Neural cell (in vitro differentiated cells): ENCODE data around the gene NPLOC4.

Experiments used
- EP300 ChIP-seq: fragments of 450-650 bp; conservative IDR thresholded peaks from 2 replicates; pipeline ENCODE4 v1.6.1; 2014; ENCODE audit warnings: antibody characterized with exemption, mild to moderate bottlenecking, moderate library complexity; ENCODE audit not compliant: poor library complexity, severe bottlenecking
- EZH2 ChIP-seq: fragments of 200-600, 300-800 bp; shearing (Covaris generic), sonication (generic); IDR thresholded peaks from 2 replicates; pipeline ENCODE4 v1.6.1; 2014; ENCODE audit warnings: antibody characterized with exemption, low read length, borderline replicate concordance, mild to moderate bottlenecking; ENCODE audit not compliant: insufficient read depth, poor library complexity, severe bottlenecking
- MXI1 ChIP-seq: fragments of 450-650 bp; conservative IDR thresholded peaks from 2 replicates; pipeline ENCODE4 v1.6.1; 2014; ENCODE audit warnings: antibody characterized with exemption, mild to moderate bottlenecking; ENCODE audit not compliant: poor library complexity, severe bottlenecking
- POLR2AphosphoS5 ChIP-seq: IDR thresholded peaks from 2 replicates; pipeline ENCODE4 v1.6.1; 2012
- RAD21 ChIP-seq: fragments of 450-650 bp; conservative IDR thresholded peaks from 2 replicates; pipeline ENCODE4 v1.6.1; 2014; ENCODE audit warnings: antibody characterized with exemption, mild to moderate bottlenecking, moderate library complexity
- SMC3 ChIP-seq: fragments of 450-650 bp; conservative IDR thresholded peaks from 2 replicates; pipeline ENCODE4 v1.6.1; 2014; ENCODE audit warnings: antibody characterized with exemption, mild to moderate bottlenecking, moderate library complexity; ENCODE audit not compliant: poor library complexity
- TAF1 ChIP-seq: IDR thresholded peaks from 2 replicates; pipeline ENCODE4 v1.6.1; 2012; ENCODE audit warnings: low read depth
- TF ChIP-seq, protein P1 (sequence below): fragments of 450-650 bp; IDR thresholded peaks from 2 replicates; pipeline ENCODE4 v1.5.1; 2014; ENCODE audit warnings: antibody characterized with exemption, mild to moderate bottlenecking, moderate library complexity; ENCODE audit not compliant: poor library complexity, severe bottlenecking
- TF ChIP-seq, protein P2 (sequence below): IDR thresholded peaks from 2 replicates; pipeline ENCODE4 v1.6.1; 2012; ENCODE audit warnings: borderline replicate concordance

- TF ChIP-seq, protein P1, sequence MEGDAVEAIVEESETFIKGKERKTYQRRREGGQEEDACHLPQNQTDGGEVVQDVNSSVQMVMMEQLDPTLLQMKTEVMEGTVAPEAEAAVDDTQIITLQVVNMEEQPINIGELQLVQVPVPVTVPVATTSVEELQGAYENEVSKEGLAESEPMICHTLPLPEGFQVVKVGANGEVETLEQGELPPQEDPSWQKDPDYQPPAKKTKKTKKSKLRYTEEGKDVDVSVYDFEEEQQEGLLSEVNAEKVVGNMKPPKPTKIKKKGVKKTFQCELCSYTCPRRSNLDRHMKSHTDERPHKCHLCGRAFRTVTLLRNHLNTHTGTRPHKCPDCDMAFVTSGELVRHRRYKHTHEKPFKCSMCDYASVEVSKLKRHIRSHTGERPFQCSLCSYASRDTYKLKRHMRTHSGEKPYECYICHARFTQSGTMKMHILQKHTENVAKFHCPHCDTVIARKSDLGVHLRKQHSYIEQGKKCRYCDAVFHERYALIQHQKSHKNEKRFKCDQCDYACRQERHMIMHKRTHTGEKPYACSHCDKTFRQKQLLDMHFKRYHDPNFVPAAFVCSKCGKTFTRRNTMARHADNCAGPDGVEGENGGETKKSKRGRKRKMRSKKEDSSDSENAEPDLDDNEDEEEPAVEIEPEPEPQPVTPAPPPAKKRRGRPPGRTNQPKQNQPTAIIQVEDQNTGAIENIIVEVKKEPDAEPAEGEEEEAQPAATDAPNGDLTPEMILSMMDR: no peak
- TF ChIP-seq EZH2: no peak
- TF ChIP-seq RAD21: no peak
- no peak for TF ChIP-seq TAF1
- TF ChIP-seq, protein P2, sequence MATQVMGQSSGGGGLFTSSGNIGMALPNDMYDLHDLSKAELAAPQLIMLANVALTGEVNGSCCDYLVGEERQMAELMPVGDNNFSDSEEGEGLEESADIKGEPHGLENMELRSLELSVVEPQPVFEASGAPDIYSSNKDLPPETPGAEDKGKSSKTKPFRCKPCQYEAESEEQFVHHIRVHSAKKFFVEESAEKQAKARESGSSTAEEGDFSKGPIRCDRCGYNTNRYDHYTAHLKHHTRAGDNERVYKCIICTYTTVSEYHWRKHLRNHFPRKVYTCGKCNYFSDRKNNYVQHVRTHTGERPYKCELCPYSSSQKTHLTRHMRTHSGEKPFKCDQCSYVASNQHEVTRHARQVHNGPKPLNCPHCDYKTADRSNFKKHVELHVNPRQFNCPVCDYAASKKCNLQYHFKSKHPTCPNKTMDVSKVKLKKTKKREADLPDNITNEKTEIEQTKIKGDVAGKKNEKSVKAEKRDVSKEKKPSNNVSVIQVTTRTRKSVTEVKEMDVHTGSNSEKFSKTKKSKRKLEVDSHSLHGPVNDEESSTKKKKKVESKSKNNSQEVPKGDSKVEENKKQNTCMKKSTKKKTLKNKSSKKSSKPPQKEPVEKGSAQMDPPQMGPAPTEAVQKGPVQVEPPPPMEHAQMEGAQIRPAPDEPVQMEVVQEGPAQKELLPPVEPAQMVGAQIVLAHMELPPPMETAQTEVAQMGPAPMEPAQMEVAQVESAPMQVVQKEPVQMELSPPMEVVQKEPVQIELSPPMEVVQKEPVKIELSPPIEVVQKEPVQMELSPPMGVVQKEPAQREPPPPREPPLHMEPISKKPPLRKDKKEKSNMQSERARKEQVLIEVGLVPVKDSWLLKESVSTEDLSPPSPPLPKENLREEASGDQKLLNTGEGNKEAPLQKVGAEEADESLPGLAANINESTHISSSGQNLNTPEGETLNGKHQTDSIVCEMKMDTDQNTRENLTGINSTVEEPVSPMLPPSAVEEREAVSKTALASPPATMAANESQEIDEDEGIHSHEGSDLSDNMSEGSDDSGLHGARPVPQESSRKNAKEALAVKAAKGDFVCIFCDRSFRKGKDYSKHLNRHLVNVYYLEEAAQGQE: no peak
- no peak for TF ChIP-seq SMC3
- TF ChIP-seq EP300: no peak
- TF ChIP-seq POLR2AphosphoS5: no peak
- no peak for TF ChIP-seq MXI1
These were observed 93.6 kb downstream of the NPLOC4 start for GRCh38 chr17:81543339-81543675.
